Activated CD8-positive, alpha-beta memory T cell treated with anti-CD3 and anti-CD28 coated beads for 24 hours (primary cell): ENCODE data around the gene PTPDC1.

Source experiments
- DNase-seq: peaks from one replicate; pipeline ENCODE4 v3.0.0-alpha.2; 2020

Gene PTPDC1

GRCh38 chr9:94145640-94146039, 61.4 kb downstream of the PTPDC1 start:
- DNase-seq, result peak; percentile 9

DNA sequence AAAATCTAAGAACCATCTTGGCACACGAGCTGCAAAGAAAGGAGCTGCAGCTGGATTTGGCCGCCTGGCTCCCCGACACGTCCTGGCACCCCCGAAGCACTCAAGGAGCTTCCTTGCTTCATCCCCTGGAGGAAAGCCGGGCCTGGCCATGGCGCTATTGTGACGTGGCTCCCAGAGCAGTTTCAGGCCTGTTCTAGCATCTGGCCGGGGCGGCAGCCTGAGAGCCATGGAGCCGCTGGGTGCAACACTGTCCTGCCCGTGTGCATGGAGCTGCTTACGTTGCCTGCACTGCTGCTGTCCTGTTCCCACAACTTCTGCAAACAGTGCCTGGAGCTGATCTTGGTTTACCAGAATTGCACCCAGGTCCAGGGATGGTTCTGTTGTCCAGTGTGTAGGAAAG, 63.5 kb downstream of the PTPDC1 start:
- no peak for DNase-seq

DNA sequence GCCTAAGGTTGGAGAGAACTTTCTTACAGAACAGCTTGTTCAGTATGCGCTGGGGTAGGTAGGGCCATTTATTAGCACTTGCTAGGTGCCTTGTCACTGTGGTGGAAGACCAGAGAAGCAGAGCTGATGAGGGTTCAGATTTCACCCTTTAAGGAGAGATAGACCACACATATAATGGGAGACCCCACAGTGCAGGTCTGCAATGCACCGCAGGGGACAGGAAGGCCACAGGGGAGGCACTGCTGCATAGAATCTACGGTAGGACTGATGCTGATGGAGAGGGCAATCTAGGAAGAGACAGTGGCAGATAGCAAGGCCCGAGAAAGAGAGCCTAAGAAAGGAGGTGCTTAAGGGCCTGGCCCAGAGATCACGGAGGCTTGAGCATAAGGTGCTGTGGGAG, 64.2 kb downstream of the PTPDC1 start:
- DNase-seq, result peak; percentile 40

DNA sequence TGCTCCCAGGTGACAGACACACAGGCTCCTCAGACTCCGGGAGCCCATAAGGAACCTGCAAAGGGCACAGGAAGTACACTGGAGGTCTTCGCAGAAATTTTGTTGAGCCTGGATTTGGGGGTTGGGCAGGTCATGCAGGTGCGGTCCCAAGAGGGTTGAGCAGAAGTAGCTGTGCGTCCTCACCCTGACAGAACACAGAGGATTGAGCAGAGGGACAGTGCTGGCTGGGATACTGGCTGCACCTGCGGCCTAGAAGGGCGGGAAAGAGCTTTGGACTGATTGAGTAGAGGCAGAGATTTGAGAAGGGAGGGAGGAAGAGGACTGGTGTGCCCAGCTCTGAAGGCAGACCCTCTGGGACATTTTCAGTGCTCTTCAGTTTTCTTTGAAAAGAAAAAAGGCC, 65.4 kb downstream of the PTPDC1 start:
- DNase-seq, result peak; percentile 30

- peak; percentile 13 for DNase-seq
These were observed 66.1 kb downstream of the PTPDC1 start for GRCh38 chr9:94150279-94150828.

GRCh38 chr9:94150890-94151650, 66.8 kb downstream of the PTPDC1 start:
- no peak for DNase-seq

DNA sequence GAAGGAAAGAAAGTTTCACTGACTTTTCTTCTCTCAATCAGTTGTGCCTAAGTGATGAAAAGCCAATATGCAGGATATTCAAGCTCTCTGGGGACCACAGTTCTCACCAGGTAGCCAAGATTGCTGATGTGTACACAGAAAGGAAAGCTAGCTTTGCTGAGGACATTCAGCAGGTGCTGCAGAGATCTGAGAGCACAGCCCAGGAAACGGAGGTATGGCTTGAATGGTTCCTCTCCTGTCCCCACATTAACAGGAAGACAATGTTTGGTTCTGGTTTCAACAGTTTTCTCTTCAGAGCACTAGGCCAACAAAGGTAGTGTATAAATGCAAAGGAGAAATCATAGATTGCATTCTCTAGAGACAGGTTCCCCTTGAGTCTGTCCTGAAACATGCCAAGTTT, 69.6 kb downstream of the PTPDC1 start:
- DNase-seq, result peak; percentile 35

DNA sequence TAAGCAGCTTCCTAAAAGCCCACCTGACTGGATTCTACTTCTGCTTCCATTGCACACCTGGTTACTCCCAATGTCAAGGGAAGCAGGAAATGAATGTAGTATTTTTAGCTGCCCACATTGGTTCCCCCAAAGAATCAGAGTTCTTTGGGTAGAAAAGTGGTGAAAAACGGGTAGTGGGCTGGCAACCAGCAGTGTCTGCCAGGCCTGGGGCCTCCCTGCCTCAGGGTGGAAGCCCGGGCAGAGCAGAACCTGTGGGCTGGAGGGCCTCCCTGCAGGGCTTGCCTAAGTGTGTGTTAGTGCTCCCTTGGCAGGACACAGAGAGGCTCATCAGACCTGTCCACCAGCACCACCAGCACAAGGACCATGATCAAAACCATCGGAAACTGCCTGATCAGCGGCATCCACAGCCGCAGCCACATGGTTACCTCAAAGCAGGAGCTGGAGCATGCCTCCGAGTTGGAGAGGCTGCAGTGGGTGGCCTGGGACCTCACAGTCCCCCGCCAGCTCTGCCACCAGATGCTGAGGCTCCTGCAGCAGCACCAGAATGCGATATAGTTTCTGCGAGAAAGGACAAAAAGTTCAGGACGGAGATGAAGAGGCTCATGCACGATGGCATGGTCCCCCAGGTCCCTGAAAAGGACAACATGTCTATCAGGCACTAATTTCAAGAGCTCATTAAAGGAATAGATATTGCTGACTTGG, 72.2 kb downstream of the PTPDC1 start:
- peak; percentile 52 for DNase-seq

- peak; percentile 17 for DNase-seq
These were observed 73.0 kb downstream of the PTPDC1 start for GRCh38 chr9:94157050-94157801.
